Measurements from ENCODE around the gene CCDC34.
"Not testable (repeated sequence)": the region's sequence is repeated elsewhere in the genome, so short reads cannot be mapped to it uniquely, and the experiment has no call there.

Gene CCDC34

DNA sequence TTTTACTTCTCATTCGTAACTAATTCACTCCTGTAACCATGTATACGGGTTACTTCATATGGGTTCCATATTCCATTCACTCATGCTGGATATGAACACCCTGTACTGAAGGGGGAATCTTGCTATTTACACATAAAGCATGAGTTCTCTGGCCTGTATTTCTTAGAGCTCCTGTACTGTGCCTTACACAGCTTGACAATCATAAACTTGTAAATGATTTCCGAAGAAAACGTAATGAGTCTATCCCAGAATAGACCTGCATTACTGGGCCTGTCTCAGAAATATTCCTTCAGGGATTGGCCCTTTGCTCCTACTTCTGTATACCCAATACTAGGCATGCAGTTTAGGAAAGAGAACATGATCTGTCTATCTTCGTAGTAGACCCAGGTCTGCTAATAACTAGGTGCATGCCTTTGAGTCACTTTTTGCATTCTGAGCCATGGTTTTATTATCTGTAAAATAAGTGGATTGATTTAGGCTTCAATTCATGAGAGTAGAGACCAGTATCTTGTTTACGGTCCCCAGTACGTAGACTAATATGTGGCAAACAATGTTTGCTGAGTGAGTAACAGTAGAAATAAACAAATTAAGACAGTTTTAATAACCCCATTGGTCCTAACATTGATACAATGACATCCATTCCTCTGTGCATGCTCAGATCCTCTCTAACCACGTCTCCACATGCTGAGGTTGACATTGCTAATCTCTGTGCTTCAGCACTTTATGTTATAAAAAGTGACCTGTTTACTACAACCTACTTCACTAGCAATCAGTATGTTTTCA is 1.2 kb downstream of the CCDC34 start:
- DNase-seq (ENCODE audit: low read depth) = no peak

DNA sequence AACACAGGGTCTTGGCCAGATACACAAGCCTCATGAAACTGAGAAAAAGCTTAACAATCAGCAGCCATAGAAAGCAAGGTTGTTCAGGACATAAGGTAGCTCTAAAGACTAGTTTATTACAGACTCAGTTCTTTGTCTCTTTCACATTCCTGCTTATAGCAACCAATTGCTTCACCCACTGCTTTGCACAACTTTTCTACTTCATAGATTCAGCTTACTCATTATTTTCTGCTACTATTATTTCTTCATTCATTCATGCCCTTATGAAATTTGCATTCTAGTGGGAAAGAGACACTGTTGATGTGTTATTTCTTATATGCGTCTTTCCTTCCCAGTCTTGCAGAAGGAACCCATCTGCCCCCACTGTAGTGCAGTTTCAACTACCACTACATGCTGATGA is 4.7 kb downstream of the CCDC34 start:
- no peak for DNase-seq (ENCODE audit: low read depth)

DNA sequence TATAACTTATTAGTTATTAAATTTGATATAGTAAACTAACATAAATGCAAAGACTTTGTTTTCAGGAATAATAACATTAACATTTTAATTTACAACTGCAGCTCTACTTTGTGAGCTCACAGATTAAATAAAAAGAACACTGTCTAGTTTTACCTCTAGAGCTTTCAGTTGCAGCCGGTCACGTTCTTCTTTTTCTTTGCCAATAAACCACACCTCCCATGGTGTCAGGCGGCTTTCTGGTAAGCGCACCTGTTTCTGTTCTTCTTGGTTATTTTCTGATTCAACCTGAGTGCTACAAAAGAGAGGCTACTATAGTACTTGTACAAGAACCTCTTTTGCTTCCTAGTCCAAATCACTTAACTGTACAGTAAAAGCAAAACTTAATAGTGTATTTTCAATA is 5.8 kb downstream of the CCDC34 start:
- no peak for DNase-seq (ENCODE audit: low read depth)

DNA sequence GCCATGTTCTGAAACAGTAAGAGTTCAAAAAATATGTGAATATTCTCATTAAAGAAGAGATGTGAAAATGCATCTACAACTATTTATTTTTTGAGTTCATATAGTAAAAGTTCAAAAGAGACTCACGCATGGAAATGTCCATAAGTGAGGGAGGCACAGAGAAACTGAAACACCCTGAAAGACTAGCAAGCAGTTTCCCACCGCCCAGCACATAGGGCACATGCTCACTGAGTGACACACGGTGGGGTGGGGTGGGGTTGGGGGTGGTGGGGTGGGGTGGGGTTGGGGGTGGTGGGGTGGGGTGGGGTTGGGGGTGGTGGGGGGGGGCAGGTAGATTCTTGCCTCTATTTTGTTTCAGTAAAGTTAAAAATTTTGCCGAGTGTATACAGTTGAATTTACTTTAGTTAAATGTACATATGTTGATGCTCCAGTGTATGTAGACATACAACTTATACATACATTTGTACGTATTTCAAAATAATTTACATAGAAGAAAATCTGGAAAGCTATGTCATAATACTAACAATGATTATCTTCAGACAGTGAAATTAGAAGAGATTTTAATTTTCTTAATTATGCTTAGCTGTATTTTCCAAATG is 6.3 kb downstream of the CCDC34 start:
- no peak for DNase-seq (ENCODE audit: low read depth)

DNA sequence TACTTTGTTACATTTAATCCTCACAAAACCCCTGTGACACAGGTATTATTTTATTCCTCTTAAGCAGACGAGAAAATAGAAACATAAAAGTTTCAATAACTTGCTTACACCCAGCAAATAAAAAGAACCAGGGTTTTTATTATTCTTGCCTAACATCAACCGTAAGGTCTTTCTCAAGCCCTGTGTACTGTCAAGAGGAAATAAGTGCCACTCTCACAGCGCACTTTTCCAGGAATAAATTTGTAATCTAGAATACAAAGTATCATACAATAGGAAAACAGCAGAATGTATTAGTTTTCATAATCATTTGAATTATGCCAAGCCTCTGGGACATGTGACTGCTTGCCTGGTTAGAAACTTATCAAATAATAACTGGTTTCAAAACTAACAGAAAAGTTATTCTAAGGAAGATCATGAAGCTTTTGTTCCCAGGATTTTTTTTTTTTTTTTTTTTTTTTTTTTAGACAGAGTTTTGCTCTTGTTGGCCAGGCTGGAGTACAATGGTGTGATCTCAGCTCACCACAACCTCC is 7.4 kb downstream of the CCDC34 start:
- DNase-seq (ENCODE audit: low read depth) = no peak

DNA sequence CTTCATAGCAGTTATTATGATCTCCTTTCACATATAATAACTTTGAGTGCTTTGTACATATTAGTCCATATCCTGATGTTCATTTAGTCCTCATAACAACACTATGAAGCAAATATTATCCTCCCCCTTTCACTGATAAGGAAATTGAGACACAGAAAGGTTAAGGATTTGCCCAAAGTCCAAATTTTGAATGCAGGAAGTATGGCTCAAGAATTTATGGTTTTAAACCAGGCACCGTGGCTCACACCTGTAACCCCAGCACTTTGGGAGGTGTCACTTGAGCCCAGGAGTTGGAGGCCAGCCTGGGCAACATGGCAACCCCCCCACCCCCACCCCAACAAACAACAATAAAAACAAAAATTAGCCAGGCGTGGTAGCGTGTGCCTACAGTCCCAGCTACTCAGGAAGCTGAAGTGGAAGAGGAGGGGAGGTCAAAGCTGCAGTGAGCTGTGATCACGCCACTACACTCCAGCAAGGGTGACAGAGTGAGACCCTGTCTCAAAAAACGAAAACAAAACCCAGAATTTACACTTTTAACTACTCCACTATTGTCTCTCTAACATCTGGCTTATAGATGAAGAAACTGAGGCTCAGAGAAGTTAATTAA is 8.6 kb downstream of the CCDC34 start:
- DNase-seq (ENCODE audit: low read depth) = no peak

DNA sequence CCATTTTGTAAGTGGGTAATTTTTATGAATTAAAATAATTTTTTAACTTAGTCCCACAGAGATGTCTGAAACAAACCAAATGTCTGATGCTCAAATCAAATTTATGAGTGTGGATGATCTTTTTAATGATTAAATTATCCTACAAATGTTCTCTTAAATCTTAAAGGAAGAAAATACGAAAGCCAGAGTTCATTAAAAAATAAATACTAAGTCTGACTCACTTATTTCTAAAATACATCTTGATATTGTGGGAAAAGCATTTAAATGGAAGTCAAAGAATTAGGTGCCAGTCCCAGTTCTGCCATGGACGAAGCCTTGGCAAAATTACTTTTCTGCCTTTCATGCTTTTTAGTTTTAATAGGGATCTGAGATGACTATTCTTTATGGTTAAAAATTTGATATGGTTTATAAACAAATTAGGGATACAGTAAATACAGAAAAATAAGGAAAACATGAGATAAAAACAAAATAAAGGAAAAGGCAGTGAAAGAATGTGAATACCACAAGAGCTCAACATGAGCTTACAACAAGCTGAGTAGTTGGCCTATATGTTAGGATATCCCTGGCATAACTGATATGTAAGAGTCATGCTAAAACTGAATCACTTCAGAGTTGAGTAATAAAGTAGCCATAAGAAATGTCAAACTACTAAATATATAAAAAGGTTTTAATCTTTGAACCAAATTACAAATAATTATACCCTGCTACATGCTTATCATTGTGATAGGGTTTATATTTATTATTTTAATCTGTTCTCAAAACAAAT is 9.2 kb downstream of the CCDC34 start:
- DNase-seq (ENCODE audit: low read depth) = no peak

DNA sequence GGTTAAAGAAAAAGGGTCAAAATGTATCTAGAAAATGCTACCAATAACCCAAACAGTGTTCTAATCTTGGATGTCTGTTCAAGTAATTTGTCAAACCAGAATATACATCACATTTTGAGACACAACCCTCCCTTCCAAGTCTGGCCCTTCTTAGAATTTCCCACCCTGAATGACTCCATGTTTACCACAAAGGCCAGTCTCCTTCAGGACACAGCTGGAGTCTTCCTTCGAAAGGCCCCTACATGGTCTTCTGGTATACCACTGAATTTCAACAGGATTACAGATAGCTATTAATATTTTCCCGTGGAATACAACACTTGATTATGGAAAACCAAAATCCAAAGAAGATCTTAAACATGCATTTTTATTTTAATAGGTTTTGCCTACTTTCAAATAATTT is 10.2 kb downstream of the CCDC34 start:
- DNase-seq (ENCODE audit: low read depth) = no peak

DNA sequence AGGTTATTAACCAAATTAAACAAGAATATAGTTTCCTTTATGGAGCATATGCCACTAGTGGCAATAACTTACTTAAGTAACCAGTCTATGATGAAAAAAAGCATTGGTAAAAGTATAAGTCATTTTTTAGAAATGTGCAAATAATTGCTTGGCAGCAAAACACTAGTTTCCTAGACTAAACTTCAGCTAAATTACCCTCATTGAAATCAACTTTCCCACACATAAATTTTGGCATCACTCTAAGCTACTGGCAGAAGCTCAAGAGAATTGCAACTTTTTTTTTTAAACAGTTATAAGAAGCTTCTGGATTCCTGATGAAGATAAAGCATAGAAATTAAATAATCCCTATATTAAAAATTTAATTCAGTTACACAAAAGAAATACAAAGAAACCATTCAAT is 12.5 kb downstream of the CCDC34 start:
- no peak for DNase-seq (ENCODE audit: low read depth)

DNA sequence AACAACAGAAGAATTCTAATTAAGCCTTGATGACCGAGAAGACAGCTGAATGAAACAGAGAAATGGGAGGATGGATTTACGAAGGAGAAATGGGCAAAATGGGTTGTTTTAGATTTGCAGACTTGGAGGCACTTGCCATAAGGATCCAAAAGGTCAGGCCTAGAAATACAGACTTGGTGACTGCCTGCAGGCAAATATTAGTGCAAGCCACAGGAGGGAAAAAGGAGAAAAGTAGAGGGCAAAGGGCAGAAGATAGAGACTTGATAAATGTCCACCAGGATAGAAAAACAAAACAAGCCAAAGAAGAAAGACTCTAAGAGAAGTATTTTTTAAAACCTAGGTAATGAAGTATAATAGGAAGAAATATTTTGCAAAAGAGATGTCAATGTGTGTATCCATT is 13.1 kb downstream of the CCDC34 start:
- DNase-seq (ENCODE audit: low read depth) = no peak

DNA sequence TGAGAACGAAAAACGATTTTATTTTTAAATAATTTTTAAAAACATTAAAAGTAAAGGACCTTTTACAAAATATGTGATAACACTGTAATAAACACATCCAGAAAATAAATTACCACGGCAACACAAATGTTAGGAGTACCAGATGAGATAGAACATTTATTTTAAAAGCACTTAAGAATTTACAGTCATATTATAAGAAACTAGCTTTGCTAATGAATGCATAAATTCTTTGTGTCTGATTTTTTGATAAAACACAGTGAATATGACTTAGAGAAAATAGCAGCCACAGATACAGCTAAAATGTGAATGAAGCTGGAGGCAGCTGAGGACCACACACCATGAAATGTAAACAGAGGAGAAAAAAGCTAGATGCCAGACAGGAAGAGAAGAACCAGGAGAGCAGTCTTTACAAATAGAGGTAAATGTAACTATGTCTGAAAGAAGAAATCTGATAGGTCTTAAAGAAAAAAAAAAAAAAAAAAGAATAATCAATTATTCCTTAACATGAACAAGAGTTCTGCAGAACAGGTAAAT is 14.6 kb downstream of the CCDC34 start:
- DNase-seq (ENCODE audit: low read depth) = no peak

DNA sequence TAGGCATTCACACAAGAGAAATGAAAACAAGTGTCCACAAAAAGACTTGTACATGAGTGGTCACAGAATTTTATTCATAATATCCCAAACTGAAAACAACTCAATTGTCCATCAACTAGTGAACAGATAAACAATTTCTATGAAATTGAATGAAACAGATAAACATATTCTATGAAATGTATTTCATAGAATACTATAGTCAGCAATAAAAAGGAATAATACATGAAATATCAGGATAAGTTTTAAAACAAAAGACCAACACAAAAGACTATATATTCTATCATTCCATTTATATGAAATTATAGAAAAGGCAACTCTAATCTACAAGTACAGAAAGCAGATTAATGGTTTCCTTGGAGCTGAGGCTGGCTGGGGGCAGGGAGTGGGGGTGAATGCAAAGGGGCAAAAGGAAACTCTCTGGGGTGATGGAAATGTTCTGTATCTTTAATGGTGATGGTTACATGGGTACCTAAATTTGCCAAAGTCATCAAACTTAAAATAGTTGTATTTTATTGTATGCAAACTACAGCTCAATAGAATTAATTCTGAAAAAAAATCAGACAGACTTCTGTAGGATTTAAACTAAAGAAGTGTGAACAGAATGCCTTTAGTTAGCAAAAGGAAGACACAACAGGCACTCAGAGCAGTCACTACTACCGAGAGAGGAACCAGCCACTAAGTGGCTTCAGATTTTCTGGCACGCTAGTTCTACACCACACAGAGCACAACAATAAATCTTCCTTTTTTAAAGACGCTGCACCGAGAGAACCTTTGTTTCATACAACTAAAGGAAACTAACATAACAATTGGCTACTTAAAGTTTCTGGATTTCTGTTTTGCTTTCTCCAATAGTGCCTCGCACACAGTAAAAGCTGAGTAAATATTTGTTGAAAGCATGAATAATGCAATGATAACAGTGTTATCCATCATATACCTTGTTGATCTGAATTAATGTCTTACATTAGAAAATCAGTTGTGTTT is 15.4 kb downstream of the CCDC34 start:
- DNase-seq (ENCODE audit: low read depth) = no peak

DNA sequence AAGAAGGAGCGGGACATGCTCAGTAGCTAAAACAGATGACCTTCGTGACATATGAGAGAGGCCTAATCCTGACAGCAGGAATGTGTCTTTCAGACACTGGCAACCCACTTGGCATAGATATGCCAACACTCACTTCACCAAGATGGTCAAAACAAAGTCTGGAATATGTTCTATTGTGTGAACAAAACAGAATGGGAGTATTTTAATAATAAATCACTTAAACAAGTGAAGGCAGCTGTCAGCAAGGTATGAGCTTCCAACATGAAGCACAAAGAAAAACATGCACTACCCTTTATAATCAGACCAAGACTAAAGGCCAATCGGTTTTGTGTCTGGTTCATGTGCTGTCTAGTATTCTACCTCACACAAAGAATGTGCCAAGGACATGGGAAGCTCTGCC is 23.1 kb downstream of the CCDC34 start:
- no peak for DNase-seq (ENCODE audit: low read depth)

DNA sequence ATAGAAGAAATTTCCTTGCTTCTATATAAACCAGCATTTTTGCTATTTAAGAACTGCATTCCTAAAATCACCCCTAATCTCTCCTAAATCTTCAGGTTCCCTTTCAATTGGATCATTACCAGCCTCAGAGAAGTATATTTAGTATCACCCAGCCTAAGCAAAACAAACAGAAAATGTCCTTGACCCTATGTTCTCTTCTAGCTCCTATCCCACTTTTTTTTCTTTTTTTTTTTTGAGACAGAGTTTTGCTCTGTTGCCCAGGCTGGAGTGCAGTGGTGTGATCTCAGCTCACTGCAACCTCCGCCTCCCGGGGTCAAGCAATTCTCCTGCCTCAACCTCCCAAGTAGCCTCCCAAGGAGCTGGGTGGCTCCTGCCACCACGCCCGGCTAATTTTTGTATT is 28.3 kb downstream of the CCDC34 start:
- DNase-seq (ENCODE audit: low read depth) = not testable (repeated sequence)

DNA sequence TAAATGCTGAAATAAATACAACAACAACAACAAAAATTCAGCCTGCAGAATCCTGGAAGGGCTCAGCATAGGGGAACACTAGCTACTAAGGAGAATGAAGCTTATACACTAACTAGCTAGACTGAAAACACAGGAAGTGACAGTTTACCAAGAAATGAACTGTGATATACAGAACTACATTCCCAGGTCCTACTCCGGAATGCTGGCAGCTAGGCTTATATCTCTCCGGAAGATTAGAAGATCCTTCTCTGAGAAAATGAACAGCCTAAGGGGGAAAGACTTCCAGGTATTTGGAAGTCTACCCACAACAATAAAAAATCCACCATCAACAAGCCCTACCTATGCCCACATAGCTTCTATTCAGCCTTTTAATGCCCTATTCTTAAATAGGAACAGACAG is 31.0 kb downstream of the CCDC34 start:
- no peak for DNase-seq (ENCODE audit: low read depth)

DNA sequence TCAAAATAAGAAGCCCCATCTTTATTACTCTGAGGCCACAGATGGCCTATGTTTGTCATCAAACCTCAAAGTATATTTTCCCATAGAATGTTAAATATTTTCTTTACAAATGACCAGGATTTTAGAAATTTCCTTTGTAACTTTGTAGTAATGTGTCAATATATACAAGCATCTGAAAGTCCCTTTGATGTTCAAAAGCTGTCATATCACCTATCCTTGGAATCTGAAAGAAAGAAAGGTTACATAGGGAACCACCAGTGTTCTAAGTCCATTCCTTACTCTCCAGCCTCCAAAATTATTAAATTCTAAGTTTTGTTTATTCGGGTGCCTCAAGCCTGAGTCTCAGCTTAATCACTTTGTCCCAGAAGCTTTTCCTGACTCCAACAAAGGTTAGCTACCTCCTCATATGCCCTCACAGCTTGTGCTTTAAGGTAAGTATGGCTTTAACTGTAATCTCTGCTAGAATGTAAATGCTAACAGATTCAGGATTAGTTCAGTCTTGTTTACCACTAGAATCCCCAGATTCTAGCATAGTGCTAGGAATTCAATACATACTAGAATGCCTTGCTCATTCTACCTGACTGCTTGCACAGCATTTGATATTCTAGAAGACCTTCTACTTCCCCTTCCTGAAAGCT is 32.3 kb downstream of the CCDC34 start:
- DNase-seq (ENCODE audit: low read depth) = no peak

DNA sequence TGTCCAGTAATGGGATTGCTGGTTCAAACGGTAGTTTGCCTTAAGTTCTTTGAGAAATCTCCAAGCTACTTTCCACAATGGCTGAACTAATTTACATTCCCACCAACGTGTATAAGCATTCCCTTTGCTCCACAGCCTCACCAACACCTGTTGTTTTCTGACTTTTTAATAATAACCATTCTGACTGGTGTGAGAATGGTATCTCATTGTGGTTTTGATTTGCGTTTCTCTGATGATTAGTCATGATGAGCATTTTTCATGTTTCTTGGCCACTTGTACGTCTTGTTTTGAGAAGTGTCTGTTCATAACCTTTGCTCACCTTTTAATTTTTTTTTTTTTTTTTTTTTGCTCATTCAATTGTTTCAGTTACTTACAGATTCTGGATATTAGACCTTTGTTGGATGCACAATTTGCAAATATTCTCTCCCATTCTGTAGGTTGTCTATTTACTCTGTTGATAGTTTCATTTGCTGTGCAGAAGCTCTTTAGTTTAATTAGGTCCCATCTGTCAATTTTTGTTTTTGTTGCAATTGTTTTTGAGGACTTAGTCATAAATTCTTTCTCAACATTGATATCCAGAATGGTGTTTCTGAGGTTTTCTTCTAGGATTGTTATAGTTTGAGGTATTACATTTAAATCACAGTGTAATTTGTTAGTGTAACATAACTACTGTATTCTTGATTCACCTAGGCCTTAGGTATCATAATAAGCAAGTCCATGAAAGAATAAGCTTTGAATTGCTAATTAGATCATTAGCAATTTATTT is 33.0 kb downstream of the CCDC34 start:
- no peak for DNase-seq (ENCODE audit: low read depth)

DNA sequence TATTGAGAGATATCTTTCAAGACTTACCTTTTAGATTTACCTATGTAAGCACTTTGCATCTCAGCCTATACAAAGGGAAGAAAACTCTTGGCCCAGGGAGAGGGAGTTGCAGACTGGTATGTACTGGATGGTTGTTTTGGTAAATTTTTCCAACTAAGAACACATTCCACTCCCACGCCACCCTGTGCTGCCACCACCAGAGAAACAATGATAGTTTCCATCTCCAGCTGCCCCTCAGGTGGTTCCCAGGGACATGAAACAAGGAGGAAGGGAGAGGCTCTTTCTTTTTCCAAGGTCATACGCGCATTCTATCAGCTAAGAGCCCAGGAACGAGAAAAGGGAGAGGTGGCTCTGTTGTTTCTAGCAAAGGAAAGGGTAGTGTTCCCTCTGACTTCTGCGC is 34.4 kb downstream of the CCDC34 start:
- no peak for DNase-seq (ENCODE audit: low read depth)

DNA sequence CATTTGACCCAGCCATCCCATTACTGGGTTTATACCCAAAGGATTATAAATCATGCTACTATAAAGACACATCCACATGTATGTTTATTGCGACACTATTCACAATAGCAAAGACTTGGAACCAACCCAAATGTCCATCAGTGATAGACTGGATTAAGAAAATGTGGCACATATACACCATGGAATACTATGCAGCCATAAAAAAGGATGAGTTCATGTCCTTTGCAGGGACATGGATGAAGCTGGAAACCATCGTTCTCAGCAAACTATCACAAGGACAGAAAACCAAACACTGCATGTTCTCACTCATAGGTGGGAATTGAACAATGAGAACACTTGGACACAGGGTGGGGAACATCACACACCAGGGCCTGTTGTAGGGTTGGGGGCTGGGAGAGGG is 36.0 kb downstream of the CCDC34 start:
- not testable (repeated sequence) for DNase-seq (ENCODE audit: low read depth)

DNA sequence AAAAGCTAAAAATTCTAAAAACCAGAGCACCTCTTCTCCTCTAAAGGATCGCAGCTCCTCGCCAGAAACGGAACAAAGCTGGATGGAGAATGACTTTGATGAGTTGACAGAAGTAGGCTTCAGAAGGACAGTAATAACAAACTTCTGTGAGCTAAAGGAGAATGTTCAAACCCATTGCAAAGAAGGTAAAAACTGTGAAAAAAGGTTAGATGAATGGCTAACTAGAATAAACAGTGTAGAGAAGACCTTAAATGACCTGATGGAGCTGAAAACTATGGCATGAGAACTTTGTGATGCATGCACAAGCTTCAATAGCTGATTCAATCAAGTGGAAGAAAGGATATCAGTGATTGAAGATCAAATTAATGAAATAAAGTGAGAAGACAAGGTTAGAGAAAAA is 40.8 kb downstream of the CCDC34 start:
- not testable (repeated sequence) for DNase-seq (ENCODE audit: low read depth)
